ENCODE measurements around the gene SCAPER. TPM values are rescaled to one million over a fixed set of nuclear protein-coding genes. Genes with fewer than 3 reads are reported as not detected.

Gene SCAPER
- total RNA-seq, 1 donor from 2014 or later = 20.8 TPM

DNA sequence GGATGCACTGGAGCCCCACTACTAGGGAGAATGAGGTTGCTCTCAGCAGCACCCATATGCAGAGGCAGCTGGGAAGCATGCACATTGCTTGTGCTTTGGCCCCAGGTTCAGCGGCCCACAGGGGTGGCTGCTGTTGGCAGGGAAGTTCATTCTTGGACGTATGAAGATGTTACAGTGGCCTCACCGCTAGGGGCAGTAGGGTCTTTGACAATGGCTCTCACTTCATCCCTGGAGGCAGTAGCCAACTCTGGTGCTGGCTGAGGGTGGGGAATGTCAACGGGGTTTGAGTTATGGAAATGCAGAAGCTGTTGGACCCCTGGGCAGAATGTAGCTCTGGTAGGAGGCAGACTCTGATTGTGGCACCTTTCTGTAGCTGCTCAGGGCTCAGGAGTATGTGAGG lies 279.9 kb downstream of the SCAPER start:
- no peak for DNase-seq (ENCODE audit: low read depth)
- TF ChIP-seq, protein P1, sequence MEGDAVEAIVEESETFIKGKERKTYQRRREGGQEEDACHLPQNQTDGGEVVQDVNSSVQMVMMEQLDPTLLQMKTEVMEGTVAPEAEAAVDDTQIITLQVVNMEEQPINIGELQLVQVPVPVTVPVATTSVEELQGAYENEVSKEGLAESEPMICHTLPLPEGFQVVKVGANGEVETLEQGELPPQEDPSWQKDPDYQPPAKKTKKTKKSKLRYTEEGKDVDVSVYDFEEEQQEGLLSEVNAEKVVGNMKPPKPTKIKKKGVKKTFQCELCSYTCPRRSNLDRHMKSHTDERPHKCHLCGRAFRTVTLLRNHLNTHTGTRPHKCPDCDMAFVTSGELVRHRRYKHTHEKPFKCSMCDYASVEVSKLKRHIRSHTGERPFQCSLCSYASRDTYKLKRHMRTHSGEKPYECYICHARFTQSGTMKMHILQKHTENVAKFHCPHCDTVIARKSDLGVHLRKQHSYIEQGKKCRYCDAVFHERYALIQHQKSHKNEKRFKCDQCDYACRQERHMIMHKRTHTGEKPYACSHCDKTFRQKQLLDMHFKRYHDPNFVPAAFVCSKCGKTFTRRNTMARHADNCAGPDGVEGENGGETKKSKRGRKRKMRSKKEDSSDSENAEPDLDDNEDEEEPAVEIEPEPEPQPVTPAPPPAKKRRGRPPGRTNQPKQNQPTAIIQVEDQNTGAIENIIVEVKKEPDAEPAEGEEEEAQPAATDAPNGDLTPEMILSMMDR (IDR thresholded peaks at IDR 0.05; ENCODE audit: insufficient read depth, low read length, poor library complexity, severe bottlenecking) = no peak
- Histone ChIP-seq H3K27me3 (ENCODE audit: control insufficient read depth, insufficient read depth, low read length) (no peaks in the 10 kb centered on the region), H3K4me3 (ENCODE audit: low read depth, low read length) (no peak overlapping the region), H3K36me3 (ENCODE audit: control insufficient read depth, insufficient read depth, low read length) (no peaks in the 10 kb centered on the region)

DNA sequence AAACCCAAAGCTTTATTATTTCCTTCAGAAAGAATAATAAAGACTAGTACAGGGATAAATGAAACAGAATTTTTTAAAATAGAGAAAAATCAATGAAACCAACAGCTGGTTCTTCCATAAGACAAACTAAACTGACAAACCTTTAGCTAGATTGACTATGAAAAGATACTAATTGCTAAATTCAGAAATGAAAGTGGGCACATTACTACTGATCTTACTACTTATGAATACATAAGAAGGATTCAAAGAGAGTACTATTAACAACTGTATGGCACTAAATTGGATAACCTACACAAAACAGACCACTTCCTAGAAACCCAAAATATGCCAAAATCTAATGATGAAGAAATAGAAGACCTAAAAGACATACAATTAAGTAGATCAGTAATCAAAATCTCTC lies 290.4 kb downstream of the SCAPER start:
- no peaks in the 10 kb centered on the region for H3K36me3 ChIP-seq (ENCODE audit: control insufficient read depth, insufficient read depth, low read length)
- H3K4me3 ChIP-seq (ENCODE audit: low read depth, low read length) = no peak overlapping the region
- DNase-seq (ENCODE audit: low read depth) = no peak
- TF ChIP-seq, protein P1 (IDR thresholded peaks at IDR 0.05; ENCODE audit: insufficient read depth, low read length, poor library complexity, severe bottlenecking) = no peak
- no peaks in the 10 kb centered on the region for H3K27me3 ChIP-seq (ENCODE audit: control insufficient read depth, insufficient read depth, low read length)

GRCh38 chr15:76588811-76589747 lies 316.1 kb downstream of the SCAPER start:
- TF ChIP-seq, protein P1 (IDR thresholded peaks at IDR 0.05; ENCODE audit: insufficient read depth, low read length, poor library complexity, severe bottlenecking) = no peak
- Histone ChIP-seq H3K36me3 (ENCODE audit: control insufficient read depth, insufficient read depth, low read length) (no peaks in the 10 kb centered on the region), H3K27me3 (ENCODE audit: control insufficient read depth, insufficient read depth, low read length) (no peaks in the 10 kb centered on the region), H3K4me3 (ENCODE audit: low read depth, low read length) (no peak overlapping the region)
- DNase-seq (ENCODE audit: low read depth) = no peak

GRCh38 chr15:76585576-76585897 lies 319.6 kb downstream of the SCAPER start:
- no peak for DNase-seq (ENCODE audit: low read depth)
- TF ChIP-seq, protein P1 (IDR thresholded peaks at IDR 0.05; ENCODE audit: insufficient read depth, low read length, poor library complexity, severe bottlenecking) = no peak
- no peaks in the 10 kb centered on the region for H3K36me3 ChIP-seq (ENCODE audit: control insufficient read depth, insufficient read depth, low read length)
- no peak overlapping the region for H3K4me3 ChIP-seq (ENCODE audit: low read depth, low read length)
- no peaks in the 10 kb centered on the region for H3K27me3 ChIP-seq (ENCODE audit: control insufficient read depth, insufficient read depth, low read length)

GRCh38 chr15:76584868-76585575 lies 320.1 kb downstream of the SCAPER start:
- DNase-seq (ENCODE audit: low read depth) = no peak
- no peak overlapping the region for H3K4me3 ChIP-seq (ENCODE audit: low read depth, low read length)
- no peaks in the 10 kb centered on the region for H3K27me3 ChIP-seq (ENCODE audit: control insufficient read depth, insufficient read depth, low read length)
- H3K36me3 ChIP-seq (ENCODE audit: control insufficient read depth, insufficient read depth, low read length) = no peaks in the 10 kb centered on the region
- TF ChIP-seq, protein P1 (IDR thresholded peaks at IDR 0.05; ENCODE audit: insufficient read depth, low read length, poor library complexity, severe bottlenecking) = no peak

Measured in kidney epithelial cell (primary cell).